ENCODE data around the gene SKP1.

SKP1 gene

DNA sequence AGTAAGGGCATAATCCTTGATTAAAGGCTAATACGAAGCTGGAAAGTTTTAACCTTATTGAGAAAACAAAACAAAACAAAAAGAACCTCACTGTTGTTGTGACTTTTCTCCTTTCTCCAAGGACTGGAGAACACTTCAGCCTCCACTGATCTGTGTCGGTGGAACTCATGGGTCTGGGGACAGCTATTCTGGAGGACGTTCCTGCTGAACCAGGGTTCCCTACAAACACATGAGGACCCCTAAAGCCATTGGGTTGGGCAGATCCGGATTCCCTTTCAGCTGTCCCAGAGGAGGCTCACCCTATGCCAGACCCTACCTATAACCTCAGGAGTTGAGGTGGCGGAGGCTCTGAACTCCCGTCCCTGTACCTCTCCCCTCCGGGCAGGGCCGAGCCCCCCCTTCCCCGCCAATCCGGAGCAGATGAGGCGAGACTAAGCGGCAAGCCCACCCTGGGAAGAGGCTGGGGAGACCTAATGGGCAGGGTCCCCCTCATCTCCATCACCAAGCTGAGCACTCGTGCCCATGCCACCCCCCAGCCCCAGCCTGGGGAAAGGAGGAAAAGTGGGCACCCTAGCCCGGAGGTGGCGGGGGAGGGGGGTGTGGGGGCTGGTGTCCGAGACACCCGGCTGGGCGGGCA lies 63.9 kb downstream of the SKP1 start:
- no CpG with 5 or more reads among the region's 18 CpGs for WGBS (ENCODE audit: extremely low coverage, insufficient coverage, insufficient read length)
- Histone ChIP-seq H3K14ac (ENCODE audit: low read length) (no peak overlapping the region), H3K23ac (ENCODE audit: low read length) (no peak overlapping the region)

GRCh38 chr5:134111741-134112647 lies 64.8 kb downstream of the SKP1 start:
- H3K4me2 ChIP-seq (ENCODE audit: low read length): no peak overlapping the region
- peaks cover 0 to 3% of the 10 kb centered on the region in 2 experiments for H3K36me3 ChIP-seq (ENCODE audit: control insufficient read depth in 1 of 2, insufficient read depth in 2 of 2, low read length in 2 of 2)
- no peak overlapping the region for H3K27ac ChIP-seq (ENCODE audit: low read depth, low read length)
- H3K9me3 ChIP-seq (ENCODE audit: insufficient read depth, low read depth, low read length): peaks cover 4% of the 10 kb centered on the region
- H3K4me1 ChIP-seq (ENCODE audit: control insufficient read depth in 1 of 2, insufficient read depth in 2 of 2, low read length in 2 of 2): peaks cover 14 to 22% of the 10 kb centered on the region in 2 experiments
- no peak overlapping the region for H4K91ac ChIP-seq (ENCODE audit: low read depth, low read length)
- DNase-seq: no peak
- H2BK5ac ChIP-seq (ENCODE audit: low read depth, low read length, poor library complexity): no peak overlapping the region
- H3K79me1 ChIP-seq (ENCODE audit: low read length): peaks cover 7% of the 10 kb centered on the region
- H3K23ac ChIP-seq (ENCODE audit: low read length): no peak overlapping the region
- H4K12ac ChIP-seq (ENCODE audit: low read depth, low read length): no peak overlapping the region
- H3K14ac ChIP-seq (ENCODE audit: low read length): no peak overlapping the region
- no peak overlapping the region for H3K9ac ChIP-seq (ENCODE audit: low read length)
- H3K79me2 ChIP-seq (ENCODE audit: control insufficient read depth, insufficient read depth, low read length, poor library complexity): peaks cover 2% of the 10 kb centered on the region
- WGBS (ENCODE audit: extremely low coverage, insufficient coverage, insufficient read length): no CpG with 5 or more reads among the region's 6 CpGs
- no peak overlapping the region for H2AFZ ChIP-seq (ENCODE audit: insufficient read depth, low read length, poor library complexity)
- H3K4ac ChIP-seq (ENCODE audit: low read depth, low read length): no peak overlapping the region
- no peak overlapping the region for H3K18ac ChIP-seq (ENCODE audit: low read length)
- H4K8ac ChIP-seq (ENCODE audit: low read depth, low read length): no peak overlapping the region
- no peak overlapping the region for H2AK5ac ChIP-seq (ENCODE audit: low read length)
- H3K27me3 ChIP-seq (ENCODE audit: insufficient read depth, low read length): peaks cover 18% of the 10 kb centered on the region
- no peak overlapping the region for H2BK120ac ChIP-seq (ENCODE audit: insufficient read depth, low read length, poor library complexity)
- H3K4me3 ChIP-seq (ENCODE audit: low read depth, low read length): no peak overlapping the region
- no peak overlapping the region for H2BK12ac ChIP-seq (ENCODE audit: low read length)

More for the DNA sequence above, 63.9 kb downstream of the SKP1 start:
- Histone ChIP-seq H4K12ac (ENCODE audit: low read depth, low read length) (no peak overlapping the region), H3K27ac (ENCODE audit: low read depth, low read length) (no peak overlapping the region), H2BK120ac (ENCODE audit: insufficient read depth, low read length, poor library complexity) (no peak overlapping the region), H3K79me2 (ENCODE audit: control insufficient read depth, insufficient read depth, low read length, poor library complexity) (peaks cover 2% of the 10 kb centered on the region), H3K79me1 (ENCODE audit: low read length) (peaks cover 7% of the 10 kb centered on the region), H4K8ac (ENCODE audit: low read depth, low read length) (no peak overlapping the region), H3K9me3 (ENCODE audit: insufficient read depth, low read depth, low read length) (peaks cover 4% of the 10 kb centered on the region), H3K9ac (ENCODE audit: low read length) (no peak overlapping the region), H2BK12ac (ENCODE audit: low read length) (no peak overlapping the region), H2AFZ (ENCODE audit: insufficient read depth, low read length, poor library complexity) (no peak overlapping the region), H3K4me2 (ENCODE audit: low read length) (no peak overlapping the region), H3K18ac (ENCODE audit: low read length) (no peak overlapping the region), H3K27me3 (ENCODE audit: insufficient read depth, low read length) (peaks cover 18% of the 10 kb centered on the region), H2BK5ac (ENCODE audit: low read depth, low read length, poor library complexity) (no peak overlapping the region), H3K4me1 (ENCODE audit: control insufficient read depth in 1 of 2, insufficient read depth in 2 of 2, low read length in 2 of 2) (peaks cover 10 to 15% of the 10 kb centered on the region in 2 experiments), H3K4me3 (ENCODE audit: low read depth, low read length) (no peak overlapping the region), H2AK5ac (ENCODE audit: low read length) (no peak overlapping the region), H4K91ac (ENCODE audit: low read depth, low read length) (no peak overlapping the region), H3K4ac (ENCODE audit: low read depth, low read length) (no peak overlapping the region), H3K36me3 (ENCODE audit: control insufficient read depth in 1 of 2, insufficient read depth in 2 of 2, low read length in 2 of 2) (peaks cover 3 to 4% of the 10 kb centered on the region in 2 experiments)
- no peak for DNase-seq

GRCh38 chr5:134110382-134110781 lies 66.4 kb downstream of the SKP1 start:
- H2BK120ac ChIP-seq (ENCODE audit: insufficient read depth, low read length, poor library complexity): no peak overlapping the region
- H2AK5ac ChIP-seq (ENCODE audit: low read length): no peak overlapping the region
- peaks cover 4% of the 10 kb centered on the region for H3K9me3 ChIP-seq (ENCODE audit: insufficient read depth, low read depth, low read length)
- no peak overlapping the region for H3K9ac ChIP-seq (ENCODE audit: low read length)
- H3K18ac ChIP-seq (ENCODE audit: low read length): no peak overlapping the region
- H3K4ac ChIP-seq (ENCODE audit: low read depth, low read length): no peak overlapping the region
- H4K8ac ChIP-seq (ENCODE audit: low read depth, low read length): no peak overlapping the region
- no peak overlapping the region for H2BK12ac ChIP-seq (ENCODE audit: low read length)
- H3K4me2 ChIP-seq (ENCODE audit: low read length): no peak overlapping the region
- H3K36me3 ChIP-seq (ENCODE audit: control insufficient read depth in 1 of 2, insufficient read depth in 2 of 2, low read length in 2 of 2): no peaks in the 10 kb centered on the region
- no peak overlapping the region for H3K14ac ChIP-seq (ENCODE audit: low read length)
- H2BK5ac ChIP-seq (ENCODE audit: low read depth, low read length, poor library complexity): no peak overlapping the region
- no peak overlapping the region for H2AFZ ChIP-seq (ENCODE audit: insufficient read depth, low read length, poor library complexity)
- H4K91ac ChIP-seq (ENCODE audit: low read depth, low read length): no peak overlapping the region
- peaks cover 13 to 24% of the 10 kb centered on the region in 2 experiments for H3K4me1 ChIP-seq (ENCODE audit: control insufficient read depth in 1 of 2, insufficient read depth in 2 of 2, low read length in 2 of 2)
- no peak overlapping the region for H3K23ac ChIP-seq (ENCODE audit: low read length)
- no CpG with 5 or more reads among the region's 10 CpGs for WGBS (ENCODE audit: extremely low coverage, insufficient coverage, insufficient read length)
- peaks cover 7% of the 10 kb centered on the region for H3K79me1 ChIP-seq (ENCODE audit: low read length)
- peaks cover 18% of the 10 kb centered on the region for H3K27me3 ChIP-seq (ENCODE audit: insufficient read depth, low read length)
- no peak overlapping the region for H3K27ac ChIP-seq (ENCODE audit: low read depth, low read length)
- peaks cover 2% of the 10 kb centered on the region for H3K79me2 ChIP-seq (ENCODE audit: control insufficient read depth, insufficient read depth, low read length, poor library complexity)
- H4K12ac ChIP-seq (ENCODE audit: low read depth, low read length): no peak overlapping the region
- DNase-seq: no peak
- H3K4me3 ChIP-seq (ENCODE audit: low read depth, low read length): no peak overlapping the region

DNA sequence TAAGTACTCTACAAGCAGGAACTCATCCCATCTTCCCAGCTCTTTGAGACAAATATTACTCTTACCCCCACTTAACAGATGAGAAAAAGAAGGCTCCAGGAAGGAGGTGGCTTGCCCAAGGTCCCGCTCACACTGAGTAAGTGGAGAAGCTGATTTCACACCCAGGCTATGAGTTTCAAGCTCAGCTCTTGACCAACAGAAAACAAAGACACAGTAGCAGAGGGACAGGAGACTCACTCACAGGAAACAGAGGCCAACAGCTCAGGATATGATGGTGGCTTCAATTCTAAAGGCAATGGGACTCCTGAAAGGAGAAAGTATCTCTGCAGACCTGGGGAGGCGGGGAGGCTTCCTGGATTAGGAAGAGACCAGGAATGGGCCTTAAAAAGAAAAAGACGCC lies 69.0 kb downstream of the SKP1 start:
- WGBS (ENCODE audit: extremely low coverage, insufficient coverage, insufficient read length): no CpG with 5 or more reads among the region's 3 CpGs
- Histone ChIP-seq H3K14ac (ENCODE audit: low read length) (no peak overlapping the region), H3K9me3 (ENCODE audit: insufficient read depth, low read depth, low read length) (no peaks in the 10 kb centered on the region), H3K4me1 (ENCODE audit: control insufficient read depth in 1 of 2, insufficient read depth in 2 of 2, low read length in 2 of 2) (peaks cover 7 to 15% of the 10 kb centered on the region in 2 experiments), H2BK12ac (ENCODE audit: low read length) (no peak overlapping the region), H2AK5ac (ENCODE audit: low read length) (no peak overlapping the region), H3K79me1 (ENCODE audit: low read length) (no peaks in the 10 kb centered on the region), H2BK120ac (ENCODE audit: insufficient read depth, low read length, poor library complexity) (no peak overlapping the region), H3K27me3 (ENCODE audit: insufficient read depth, low read length) (peaks cover 7% of the 10 kb centered on the region), H3K9ac (ENCODE audit: low read length) (no peak overlapping the region), H3K27ac (ENCODE audit: low read depth, low read length) (no peak overlapping the region), H2AFZ (ENCODE audit: insufficient read depth, low read length, poor library complexity) (no peak overlapping the region), H4K12ac (ENCODE audit: low read depth, low read length) (no peak overlapping the region), H3K4ac (ENCODE audit: low read depth, low read length) (no peak overlapping the region), H2BK5ac (ENCODE audit: low read depth, low read length, poor library complexity) (no peak overlapping the region), H4K91ac (ENCODE audit: low read depth, low read length) (no peak overlapping the region), H3K4me3 (ENCODE audit: low read depth, low read length) (no peak overlapping the region), H3K79me2 (ENCODE audit: control insufficient read depth, insufficient read depth, low read length, poor library complexity) (no peaks in the 10 kb centered on the region), H4K8ac (ENCODE audit: low read depth, low read length) (no peak overlapping the region), H3K18ac (ENCODE audit: low read length) (no peak overlapping the region), H3K4me2 (ENCODE audit: low read length) (no peak overlapping the region), H3K23ac (ENCODE audit: low read length) (no peak overlapping the region), H3K36me3 (ENCODE audit: control insufficient read depth in 1 of 2, insufficient read depth in 2 of 2, low read length in 2 of 2) (no peaks in the 10 kb centered on the region)
- DNase-seq: no peak
